Inferior parietal cortex (tissue), 1 donor: Measurements from ENCODE around the gene XRN1.
"Not testable (repeated sequence)": the region's sequence is repeated elsewhere in the genome, so short reads cannot be mapped to it uniquely, and the experiment has no call there.

ENCODE experiments used
- DNase-seq: peaks from one replicate; pipeline ENCODE4 v3.0.0-alpha.2; 2016; ENCODE audit errors: extremely low spot score

The XRN1 gene, protein sequence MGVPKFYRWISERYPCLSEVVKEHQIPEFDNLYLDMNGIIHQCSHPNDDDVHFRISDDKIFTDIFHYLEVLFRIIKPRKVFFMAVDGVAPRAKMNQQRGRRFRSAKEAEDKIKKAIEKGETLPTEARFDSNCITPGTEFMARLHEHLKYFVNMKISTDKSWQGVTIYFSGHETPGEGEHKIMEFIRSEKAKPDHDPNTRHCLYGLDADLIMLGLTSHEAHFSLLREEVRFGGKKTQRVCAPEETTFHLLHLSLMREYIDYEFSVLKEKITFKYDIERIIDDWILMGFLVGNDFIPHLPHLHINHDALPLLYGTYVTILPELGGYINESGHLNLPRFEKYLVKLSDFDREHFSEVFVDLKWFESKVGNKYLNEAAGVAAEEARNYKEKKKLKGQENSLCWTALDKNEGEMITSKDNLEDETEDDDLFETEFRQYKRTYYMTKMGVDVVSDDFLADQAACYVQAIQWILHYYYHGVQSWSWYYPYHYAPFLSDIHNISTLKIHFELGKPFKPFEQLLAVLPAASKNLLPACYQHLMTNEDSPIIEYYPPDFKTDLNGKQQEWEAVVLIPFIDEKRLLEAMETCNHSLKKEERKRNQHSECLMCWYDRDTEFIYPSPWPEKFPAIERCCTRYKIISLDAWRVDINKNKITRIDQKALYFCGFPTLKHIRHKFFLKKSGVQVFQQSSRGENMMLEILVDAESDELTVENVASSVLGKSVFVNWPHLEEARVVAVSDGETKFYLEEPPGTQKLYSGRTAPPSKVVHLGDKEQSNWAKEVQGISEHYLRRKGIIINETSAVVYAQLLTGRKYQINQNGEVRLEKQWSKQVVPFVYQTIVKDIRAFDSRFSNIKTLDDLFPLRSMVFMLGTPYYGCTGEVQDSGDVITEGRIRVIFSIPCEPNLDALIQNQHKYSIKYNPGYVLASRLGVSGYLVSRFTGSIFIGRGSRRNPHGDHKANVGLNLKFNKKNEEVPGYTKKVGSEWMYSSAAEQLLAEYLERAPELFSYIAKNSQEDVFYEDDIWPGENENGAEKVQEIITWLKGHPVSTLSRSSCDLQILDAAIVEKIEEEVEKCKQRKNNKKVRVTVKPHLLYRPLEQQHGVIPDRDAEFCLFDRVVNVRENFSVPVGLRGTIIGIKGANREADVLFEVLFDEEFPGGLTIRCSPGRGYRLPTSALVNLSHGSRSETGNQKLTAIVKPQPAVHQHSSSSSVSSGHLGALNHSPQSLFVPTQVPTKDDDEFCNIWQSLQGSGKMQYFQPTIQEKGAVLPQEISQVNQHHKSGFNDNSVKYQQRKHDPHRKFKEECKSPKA (N-terminal part only)

GRCh38 chr3:142447852-142448823, at the start of gene XRN1:
TSS of gene XRN1 (minus strand) at chr3:142448037. CDS start at chr3:142447944, 93 bp downstream.
- DNase-seq, result peak; percentile 89

GRCh38 chr3:142495103-142495502, 47.3 kb upstream of the XRN1 start:
- DNase-seq, result no peak

- DNase-seq, result no peak
Measured at GRCh38 chr3:142492184-142492583, 44.3 kb upstream of the XRN1 start.

GRCh38 chr3:142489572-142490323, 41.9 kb upstream of the XRN1 start:
- no peak for DNase-seq

GRCh38 chr3:142484912-142485435, 37.1 kb upstream of the XRN1 start:
- no peak for DNase-seq

GRCh38 chr3:142481196-142481595, 33.4 kb upstream of the XRN1 start:
- no peak for DNase-seq

DNA sequence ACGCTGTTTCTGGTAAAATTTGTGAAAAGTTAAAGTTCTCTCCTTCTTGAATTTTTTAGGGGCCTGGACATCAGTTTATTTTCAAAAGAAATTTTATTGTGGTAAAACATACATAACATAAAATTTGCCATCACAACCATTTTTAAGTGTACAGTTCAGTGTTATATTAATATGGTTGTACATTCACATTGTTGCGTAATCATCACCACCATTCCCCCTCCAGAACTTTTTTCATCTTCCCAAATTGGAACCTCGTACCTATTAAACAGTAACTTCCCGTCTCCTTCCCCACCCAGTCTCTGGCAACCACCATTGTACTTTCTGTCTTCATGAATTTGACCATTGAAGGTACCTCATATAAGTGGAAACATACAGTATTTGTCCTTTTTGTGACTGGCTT, 23.0 kb upstream of the XRN1 start:
- no peak for DNase-seq

DNA sequence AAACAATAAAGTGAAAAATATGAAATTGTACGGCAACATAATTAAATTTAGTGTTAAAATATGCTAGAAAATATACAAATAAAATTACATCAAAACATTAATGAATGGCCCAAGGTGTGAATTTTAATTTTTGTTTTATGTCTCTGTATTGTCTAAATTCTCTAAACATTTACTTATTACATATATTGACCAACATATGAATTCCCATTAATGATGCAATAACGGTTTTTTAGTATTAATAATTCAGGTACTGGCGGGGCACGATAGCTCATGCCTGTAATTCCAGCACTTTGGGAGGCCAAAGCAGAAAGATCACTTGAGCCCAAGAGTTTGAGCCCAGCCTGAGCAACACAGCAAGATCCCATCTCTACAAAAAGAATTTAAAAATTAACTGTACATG, 20.6 kb upstream of the XRN1 start:
- no peak for DNase-seq

DNA sequence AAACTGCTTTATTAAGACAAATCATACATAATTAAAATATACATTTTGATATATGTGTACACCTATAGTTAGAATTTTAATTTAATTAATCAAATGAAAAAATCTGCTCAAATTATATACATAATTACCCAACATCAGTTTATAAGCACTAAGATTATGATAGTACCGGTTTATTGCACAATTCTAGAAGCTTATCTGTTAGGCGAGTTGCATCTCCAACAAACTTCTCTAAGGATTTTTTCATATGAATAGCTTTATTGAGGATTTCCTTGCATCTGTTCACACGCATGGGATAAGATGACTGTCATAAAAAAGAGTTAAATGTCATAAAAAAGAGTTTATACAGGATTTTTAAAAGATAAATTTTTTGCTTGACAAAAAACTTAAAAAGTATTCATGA, 19.9 kb upstream of the XRN1 start:
- DNase-seq, result no peak

- DNase-seq, result no peak
Measured at GRCh38 chr3:142460689-142461088, 12.9 kb upstream of the XRN1 start.

- no peak for DNase-seq
Measured at GRCh38 chr3:142459929-142460328, 12.1 kb upstream of the XRN1 start.

GRCh38 chr3:142459096-142459495, 11.3 kb upstream of the XRN1 start:
- DNase-seq, result no peak

- no peak for DNase-seq
Measured at GRCh38 chr3:142450881-142451280, 3.0 kb upstream of the XRN1 start.

GRCh38 chr3:142450189-142450588, 2.4 kb upstream of the XRN1 start:
- DNase-seq, result no peak

GRCh38 chr3:142447301-142447851, 461 bp downstream of the XRN1 start:
- peak; percentile 47 for DNase-seq

GRCh38 chr3:142445816-142446254, 2.0 kb downstream of the XRN1 start:
- no peak for DNase-seq

- no peak for DNase-seq
Measured at GRCh38 chr3:142444343-142444742, 3.5 kb downstream of the XRN1 start.

- DNase-seq, result not testable (repeated sequence)
Measured at GRCh38 chr3:142443060-142443459, 4.8 kb downstream of the XRN1 start.

DNA sequence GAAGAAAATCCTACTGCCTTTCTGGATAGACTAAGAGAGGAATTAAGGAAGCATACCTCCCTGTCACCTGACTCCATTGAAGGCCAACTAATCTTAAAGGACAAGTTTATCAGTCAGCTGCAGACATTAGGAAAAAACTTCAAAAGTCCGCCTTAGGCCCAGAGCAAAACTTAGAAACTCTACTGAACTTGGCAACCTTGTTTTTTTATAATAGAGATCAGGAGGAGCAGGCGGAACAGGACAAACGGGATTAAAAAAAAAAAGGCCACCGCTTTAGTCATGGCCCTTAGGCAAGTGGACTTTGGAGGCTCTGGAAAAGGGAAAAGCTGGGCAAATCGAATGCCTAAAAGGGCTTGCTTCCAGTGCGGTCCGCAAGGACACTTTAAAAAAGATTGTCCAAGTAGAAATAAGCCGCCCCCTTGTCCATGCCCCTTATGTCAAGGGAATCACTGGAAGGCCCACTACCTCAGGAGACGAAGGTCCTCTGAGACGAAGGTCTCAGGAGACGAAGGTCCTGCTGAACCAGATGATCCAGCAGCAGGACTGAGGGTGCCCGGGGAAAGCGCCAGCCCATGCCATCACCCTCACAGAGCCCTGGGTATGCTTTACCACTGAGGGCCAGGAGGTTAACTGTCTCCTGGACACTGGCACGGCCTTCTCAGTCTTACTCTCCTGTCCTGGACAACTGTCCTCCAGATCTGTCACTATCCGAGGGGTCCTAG, 8.2 kb downstream of the XRN1 start:
- DNase-seq, result not testable (repeated sequence)
